Stimulated activated CD4-positive, alpha-beta T cell treated with anti-CD3 and anti-CD28 coated beads, Interleukin-2, amount 100 ng/mL, for 48 hours (primary cell): ENCODE results near the gene CSHL1.
"Not testable (repeated sequence)": the region's sequence is repeated elsewhere in the genome, so short reads cannot be mapped to it uniquely, and the experiment has no call there.

Experiments used
- DNase-seq, 2 donors: peaks; one replicate each; pipeline ENCODE4 v3.0.0-alpha.2; 2020

CSHL1 gene

DNA sequence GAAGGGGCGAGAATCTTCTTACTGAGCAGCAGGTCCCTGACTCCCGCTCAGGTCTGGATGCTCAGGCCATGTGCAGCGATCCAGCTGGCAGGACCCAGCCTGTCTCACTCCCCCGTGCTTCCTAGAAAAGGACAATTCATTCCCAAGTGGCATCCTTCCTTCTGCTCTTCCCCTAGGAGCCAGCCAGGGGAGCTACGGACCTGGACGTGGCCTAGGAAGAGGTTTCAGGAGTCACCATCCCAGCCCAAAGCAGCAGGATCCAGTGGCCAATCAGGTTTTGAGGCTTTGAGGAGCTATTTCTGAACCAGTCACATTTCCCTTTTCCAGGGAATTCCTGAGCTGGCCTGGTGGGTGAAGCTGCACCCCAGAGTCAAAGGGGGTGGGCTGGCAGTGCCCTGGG lies 28.8 kb upstream of the CSHL1 start:
- no peak for DNase-seq

- DNase-seq: no peak
These were observed 28.3 kb upstream of the CSHL1 start for GRCh38 chr17:63939401-63939800.

GRCh38 chr17:63937920-63938319 lies 26.9 kb upstream of the CSHL1 start:
- no peak for DNase-seq

- no peak for DNase-seq
These were observed 26.3 kb upstream of the CSHL1 start for GRCh38 chr17:63937319-63937718.

DNA sequence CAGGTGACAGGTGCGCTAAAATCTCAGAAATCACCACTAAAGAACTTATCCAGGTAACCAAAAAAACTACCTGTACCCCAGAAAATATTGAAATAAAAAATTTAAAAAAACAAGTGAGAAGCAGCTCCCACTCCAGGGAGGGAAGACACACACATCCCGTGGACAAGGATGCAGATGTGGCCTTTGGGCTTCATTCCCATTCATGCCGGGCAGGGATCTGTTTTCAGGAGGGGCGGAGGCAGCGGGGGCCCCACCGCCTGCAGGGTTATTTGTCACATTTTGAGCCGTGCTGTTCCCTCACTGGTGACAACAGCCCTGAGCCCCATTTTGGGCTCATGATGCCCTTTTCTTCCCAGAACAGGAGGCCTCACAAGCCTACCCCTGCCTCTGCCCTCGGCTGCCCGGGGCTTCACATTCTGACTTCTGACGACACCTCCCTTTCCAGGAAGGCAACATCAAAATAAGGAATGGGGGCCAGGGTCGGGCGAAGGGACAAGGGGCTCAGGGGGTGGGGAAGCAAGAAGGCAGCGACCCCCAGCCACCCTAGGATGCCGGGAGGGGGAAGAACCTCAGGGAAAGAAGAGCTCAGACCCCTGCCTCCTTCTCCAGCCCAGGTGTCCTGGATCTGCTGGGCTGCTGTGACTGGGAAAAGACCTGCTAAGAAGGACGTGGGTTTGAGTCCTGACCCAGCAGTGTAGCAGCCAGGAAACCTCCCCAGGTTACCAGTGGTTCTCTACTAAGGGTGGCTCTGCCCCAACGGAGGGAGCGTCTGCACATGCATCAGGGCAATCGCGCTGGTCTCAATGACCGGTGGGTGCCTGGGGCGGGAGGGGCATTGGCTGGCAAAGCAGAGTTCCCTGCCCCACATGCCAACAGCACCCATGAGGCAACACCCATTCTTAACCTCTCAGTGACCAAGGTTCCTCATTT lies 23.4 kb upstream of the CSHL1 start:
- DNase-seq: no peak

- no peak for DNase-seq
These were observed 22.5 kb upstream of the CSHL1 start for GRCh38 chr17:63933598-63933997.

DNA sequence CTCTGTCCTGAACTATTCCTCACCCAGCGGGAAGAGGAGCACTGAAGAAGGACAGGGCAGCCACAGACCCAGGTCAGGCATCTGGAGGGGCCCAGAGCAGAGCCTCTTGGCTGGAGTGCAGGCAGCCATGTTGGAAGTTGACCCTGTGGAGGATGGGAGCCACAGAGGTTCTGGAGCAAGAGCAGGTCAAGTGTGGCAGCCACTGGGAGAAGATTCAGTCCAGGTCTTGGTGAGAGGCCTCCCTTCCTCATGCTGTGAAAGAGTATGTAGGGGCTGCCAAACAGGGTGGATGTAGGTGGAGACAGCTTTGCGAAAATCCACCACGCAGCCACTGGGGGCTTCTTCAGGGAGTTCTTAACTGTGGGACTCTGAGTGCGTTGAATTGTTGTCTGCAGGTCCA lies 21.7 kb upstream of the CSHL1 start:
- no peak for DNase-seq

- DNase-seq: peak; percentile 32 to 38
These were observed 21.0 kb upstream of the CSHL1 start, which contains the start of gene CD79B for GRCh38 chr17:63931981-63932561. CD79B (minus strand) TSS chr17:63932331; CDS start chr17:63932261, 70 bp downstream.

DNA sequence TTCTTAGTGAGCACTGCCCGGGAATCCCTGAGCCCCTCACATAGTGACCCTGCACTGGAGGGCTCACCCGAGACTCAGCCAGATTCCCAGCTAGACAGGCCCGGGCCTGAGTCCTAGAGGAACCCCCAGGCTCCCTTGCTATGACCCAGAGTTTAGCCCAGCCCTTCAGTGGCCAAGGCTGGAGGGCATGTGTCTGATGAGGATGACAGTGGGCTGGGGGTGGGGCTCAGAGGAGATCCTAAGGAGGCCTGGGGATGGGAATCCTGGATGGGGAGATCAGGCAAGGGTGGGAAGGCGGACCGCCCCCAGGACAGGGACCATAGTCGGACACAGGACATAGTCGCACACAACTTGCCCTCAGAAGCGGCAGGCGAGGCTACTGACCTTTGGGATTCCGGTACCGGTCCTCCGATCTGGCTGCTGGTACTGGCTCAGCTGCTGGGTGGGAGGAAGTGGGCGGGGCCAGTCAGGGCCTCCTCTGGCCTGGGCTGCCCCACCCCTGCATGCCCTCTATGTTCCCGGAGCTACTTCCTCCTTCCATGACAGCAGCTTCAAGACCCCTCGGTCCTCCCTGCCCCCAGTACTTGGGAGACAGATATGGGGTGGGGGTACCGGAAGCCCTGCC lies 20.0 kb upstream of the CSHL1 start:
- peak; percentile 31 to 43 for DNase-seq

DNA sequence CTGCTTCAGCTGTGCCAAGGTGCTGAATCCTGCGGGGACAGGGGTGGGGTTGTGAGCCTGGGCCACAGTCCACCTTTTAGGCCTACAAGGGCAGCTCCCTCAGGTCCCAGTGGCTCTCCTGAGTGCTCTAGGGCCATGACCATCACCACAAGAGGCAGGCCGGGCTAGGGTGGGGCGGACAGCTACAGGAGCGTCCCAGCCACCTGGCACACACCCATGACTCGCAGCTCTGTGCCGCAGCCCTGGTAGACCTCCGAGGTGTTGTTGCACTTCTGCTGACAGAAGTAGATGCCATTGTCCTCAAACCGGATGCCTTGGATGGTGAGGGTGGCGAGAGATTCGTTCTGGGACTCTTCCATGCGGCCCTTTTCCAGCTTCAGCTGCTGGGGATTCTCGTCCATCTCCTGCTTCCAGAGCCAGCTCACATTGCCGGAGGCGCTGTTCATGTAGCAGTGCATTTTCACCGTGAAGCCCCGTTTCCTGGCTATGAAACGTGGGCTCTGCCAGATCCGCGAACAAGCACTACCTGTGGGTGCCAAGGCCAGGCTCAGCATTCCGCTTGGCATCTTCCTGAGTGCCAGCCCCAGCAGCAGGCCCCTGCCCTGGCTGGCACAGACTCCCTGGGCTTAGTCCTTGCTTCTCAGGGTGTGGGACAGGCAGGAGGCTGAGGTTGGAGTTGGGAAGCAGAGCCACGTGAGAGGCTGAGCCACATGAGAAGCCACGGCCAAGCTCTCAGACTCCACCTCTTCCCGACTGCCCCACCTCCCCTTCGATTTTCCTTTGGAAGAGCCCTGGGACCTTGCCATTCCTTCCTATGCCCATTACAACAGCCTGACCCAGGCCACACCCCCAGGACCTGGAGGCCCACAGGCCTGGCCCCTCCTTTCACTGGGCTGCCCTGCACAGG lies 19.1 kb upstream of the CSHL1 start:
- no peak for DNase-seq

- DNase-seq: no peak
These were observed 18.1 kb upstream of the CSHL1 start for GRCh38 chr17:63928966-63929695.

DNA sequence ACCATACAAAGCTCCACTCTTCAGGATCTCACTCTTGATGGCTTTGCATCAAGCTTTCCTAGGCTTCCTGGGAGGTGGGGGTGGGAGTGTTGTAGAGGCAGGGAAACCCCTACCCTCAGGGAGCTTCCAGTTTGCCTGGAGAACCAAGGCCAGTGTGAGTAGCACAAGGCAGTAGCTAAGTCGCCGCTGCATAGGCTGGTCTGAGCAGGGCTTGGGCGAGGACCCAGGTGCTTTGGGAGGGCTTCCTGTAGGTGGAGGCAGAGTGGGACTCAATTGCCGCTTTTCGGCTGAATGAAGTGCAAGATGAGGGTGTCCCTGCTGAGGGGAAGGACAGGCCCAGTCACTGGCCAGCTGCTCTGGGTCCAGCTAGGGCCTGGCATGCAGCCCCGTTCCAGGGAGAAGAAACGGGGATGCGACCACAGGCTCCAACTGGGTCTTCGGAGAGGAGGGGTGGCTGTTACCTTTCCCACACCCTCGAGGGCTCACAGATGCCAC lies 17.2 kb upstream of the CSHL1 start:
- no peak for DNase-seq

- DNase-seq: no peak
These were observed 16.6 kb upstream of the CSHL1 start for GRCh38 chr17:63927464-63928171.

DNA sequence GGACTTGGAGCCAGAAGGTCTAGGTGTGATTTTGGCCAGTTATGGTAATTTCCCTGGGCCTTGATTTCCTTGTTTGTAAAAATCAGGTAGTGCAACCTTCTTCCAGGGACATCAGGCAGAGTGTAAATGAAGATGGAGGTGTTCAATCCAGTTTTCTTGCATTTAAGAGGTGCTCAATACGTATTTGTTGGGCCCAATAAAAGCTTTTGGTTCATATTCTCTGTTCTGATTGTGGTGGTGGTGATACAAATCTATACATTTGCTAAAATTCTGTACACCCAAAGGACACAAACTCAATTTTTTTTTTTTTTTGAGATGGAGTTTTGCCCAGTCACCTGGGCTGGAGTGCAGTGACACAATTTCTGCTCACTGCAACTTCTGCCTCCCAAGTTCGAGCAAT lies 15.1 kb upstream of the CSHL1 start:
- DNase-seq: no peak

DNA sequence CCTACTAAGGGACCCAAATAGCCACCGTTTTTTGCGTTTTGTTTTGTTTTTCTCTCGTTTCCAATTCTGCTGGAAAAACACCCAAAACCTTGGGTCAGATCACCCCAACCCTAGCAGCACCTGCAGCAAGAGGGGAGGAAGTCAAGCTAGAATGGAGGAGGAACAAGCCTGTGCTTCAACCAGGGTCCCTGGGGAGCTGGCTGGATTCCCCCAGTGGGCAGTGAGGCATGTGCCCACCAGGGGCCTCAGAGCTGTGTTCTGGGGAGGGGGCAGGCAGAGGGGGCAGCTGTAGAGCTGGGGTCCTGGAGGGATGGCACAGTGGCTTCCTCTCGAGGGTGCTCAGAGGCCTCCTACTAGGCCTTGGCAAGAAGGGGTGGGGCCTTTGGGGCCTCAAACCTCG lies 14.6 kb upstream of the CSHL1 start:
- DNase-seq: no peak

GRCh38 chr17:63922402-63922801 lies 11.3 kb upstream of the CSHL1 start:
- DNase-seq: not testable (repeated sequence)

DNA sequence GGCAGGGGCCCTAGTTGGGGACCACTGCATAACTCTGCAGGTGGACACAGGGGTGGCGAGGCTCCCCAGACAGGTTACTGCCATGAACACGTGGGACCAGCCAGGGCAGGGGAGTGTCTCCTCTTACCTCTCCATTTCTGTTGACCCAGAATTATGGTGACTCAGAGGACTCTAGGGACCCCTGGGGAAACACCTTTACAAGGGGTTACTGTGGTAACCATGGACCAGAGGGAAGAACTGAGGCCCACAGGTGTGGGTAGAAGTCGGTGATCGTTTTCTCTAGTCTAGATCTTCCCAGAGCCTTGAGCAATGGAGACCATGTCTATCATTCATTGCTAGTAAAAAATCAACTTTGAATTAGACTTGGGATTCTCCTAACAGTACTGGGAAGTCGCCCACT lies 9.7 kb upstream of the CSHL1 start:
- DNase-seq: not testable (repeated sequence)

DNA sequence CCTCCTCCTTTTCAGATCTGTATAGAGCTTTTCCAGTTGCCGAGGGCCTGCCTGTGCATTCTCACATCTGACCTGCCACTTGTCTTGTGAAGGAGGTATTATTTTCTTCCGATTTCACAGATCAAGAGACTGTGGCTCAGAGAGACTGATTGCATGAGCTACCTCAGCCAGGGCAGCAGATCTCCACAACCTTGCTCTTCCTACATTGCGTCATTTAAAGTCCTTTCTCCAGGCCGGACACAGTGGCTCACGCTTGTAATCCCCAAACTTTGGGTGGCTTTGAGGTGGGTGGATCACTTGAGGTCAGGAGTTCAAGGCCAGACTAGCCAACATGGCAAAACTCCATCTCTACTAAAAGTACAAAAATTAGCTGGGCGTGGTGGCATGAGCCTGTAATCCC lies 9.0 kb upstream of the CSHL1 start:
- not testable (repeated sequence) for DNase-seq

- peak; percentile 68 to 71 for DNase-seq
These were observed 8.3 kb upstream of the CSHL1 start for GRCh38 chr17:63919311-63919723.

- not testable (repeated sequence) for DNase-seq
These were observed 7.8 kb upstream of the CSHL1 start, which contains the start of gene GH1 for GRCh38 chr17:63918789-63919305. GH1 (minus strand) TSS chr17:63918839; CDS start chr17:63918776, 63 bp downstream.

GRCh38 chr17:63918305-63918704 lies 7.2 kb upstream of the CSHL1 start:
- no peak for DNase-seq
